Adipose tissue (tissue), 3 donors: ENCODE data around the gene HMGN1. TPM values are rescaled to one million over a fixed set of nuclear protein-coding genes. Genes with fewer than 3 reads are reported as not detected.

Source experiments
- H3K27ac ChIP-seq: one replicate; pipeline ENCODE4 v1.5.1; 2013; ENCODE audit warnings: low read depth, low read length
- WGBS, 3 donors: extraction: QIAGEN DNeasy Blood & Tissue Kit; methylation state at CpG; one replicate each; pipeline ENCODE4 v1.1.7; 2013; 5-methylcytosine and 5-hydroxymethylcytosine counted together
- polyA plus RNA-seq, 3 donors: library from polyadenylated mRNA; stranded (reverse); fragments of 200-250 nt; gene quantifications; one replicate each; pipeline ENCODE4 v1.2.3, GENCODE V29; 2013
- donor health status: healthy with polysubstance abuse.
- donor health status: Bipolar disorder and iron deficiency.
- donor health status: healthy.

The HMGN1 gene
- polyA plus RNA-seq, 3 donors, result 72.2 to 78.3 (median 77.0) TPM

- H3K27ac ChIP-seq, result no peak overlapping the region
- 77 to 82% (median 79%) methylated on average over 9 of the region's 9 CpGs for WGBS, 3 donors
These were observed 33.1 kb downstream of the HMGN1 start for GRCh38 chr21:39315603-39316445.

- 1 to 3% (median 2%) methylated on average over 43 of the region's 43 CpGs for WGBS, 3 donors
- H3K27ac ChIP-seq, result peak overlapping the region; percentile 63
These were observed 34.5 kb downstream of the HMGN1 start for GRCh38 chr21:39314143-39315027.

- H3K27ac ChIP-seq, result peak within 1 kb of the TSS; percentile 63
- WGBS, 3 donors, result 0 to 1% (median 0%) methylated on average over 63 to 75 of the region's 78 CpGs
These were observed 35.2 kb downstream of the HMGN1 start, which contains the start of gene BRWD1 for GRCh38 chr21:39313571-39314142. Gene BRWD1, minus strand, starts transcription at chr21:39313632. Its CDS starts 141 bp downstream, at chr21:39313491.

- H3K27ac ChIP-seq, result peak overlapping the region; percentile 32
- whole genome bisulfite sequencing, 3 donors, result 1% methylated on average over 26 to 71 of the region's 71 CpGs
These were observed 35.8 kb downstream of the HMGN1 start for GRCh38 chr21:39313042-39313570.

GRCh38 chr21:39312112-39313041, 36.5 kb downstream of the HMGN1 start:
- H3K27ac ChIP-seq, result peak overlapping the region; percentile 35
- 1 to 2% (median 1%) methylated on average over 43 to 56 of the region's 65 CpGs for WGBS, 3 donors

- 92 to 94% (median 93%) methylated on average over 7 of the region's 7 CpGs for WGBS, 3 donors
- no peak overlapping the region for H3K27ac ChIP-seq
These were observed 37.7 kb downstream of the HMGN1 start for GRCh38 chr21:39311164-39311563.

GRCh38 chr21:39307466-39307865, 41.4 kb downstream of the HMGN1 start:
- no peak overlapping the region for H3K27ac ChIP-seq
- 86 to 100% (median 94%) methylated on average over 1 of the region's 1 CpG for WGBS, 3 donors

GRCh38 chr21:39300587-39300986, 48.3 kb downstream of the HMGN1 start:
- H3K27ac ChIP-seq, result no peak overlapping the region
- 94 to 98% (median 98%) methylated on average over 3 of the region's 3 CpGs for WGBS, 3 donors

- WGBS, 3 donors, result 88 to 93% (median 92%) methylated on average over 2 of the region's 2 CpGs
- H3K27ac ChIP-seq, result no peak overlapping the region
These were observed 52.0 kb downstream of the HMGN1 start for GRCh38 chr21:39296891-39297290.

Other genes starting within 250 kb of the HMGN1 start
- gene PSMG1, start 165.6 kb downstream of the HMGN1 start, polyA plus RNA-seq, result 10 to 100 TPM; 26.2 to 36.5 (median 27.3) TPM
- 10 to 100 TPM in 2 of 3 donors, 1 to 10 TPM in 1; 8.1 to 12.1 (median 10.1) TPM for gene BRWD1, start 35.5 kb downstream of the HMGN1 start, polyA plus RNA-seq
- gene LCA5L, start 96.7 kb upstream of the HMGN1 start, polyA plus RNA-seq, result under 1 TPM; 0.36 to 0.81 (median 0.79) TPM
- gene SH3BGR, start 102.9 kb upstream of the HMGN1 start, polyA plus RNA-seq, result 1 to 10 TPM; 2.5 to 4.4 (median 3.5) TPM